SKM-1 treated with dmso at 0.1 percent for 144 hours (cell line): ENCODE results near the gene RFC3.
"Not testable (repeated sequence)": the region's sequence is repeated elsewhere in the genome, so short reads cannot be mapped to it uniquely, and the experiment has no call there.

Experiments
- DNase-seq: peaks from one replicate; lab custom pipeline; 2025; ENCODE audit not compliant: unreplicated experiment; lab: John Stamatoyannopoulos, UW

RFC3 gene

DNA sequence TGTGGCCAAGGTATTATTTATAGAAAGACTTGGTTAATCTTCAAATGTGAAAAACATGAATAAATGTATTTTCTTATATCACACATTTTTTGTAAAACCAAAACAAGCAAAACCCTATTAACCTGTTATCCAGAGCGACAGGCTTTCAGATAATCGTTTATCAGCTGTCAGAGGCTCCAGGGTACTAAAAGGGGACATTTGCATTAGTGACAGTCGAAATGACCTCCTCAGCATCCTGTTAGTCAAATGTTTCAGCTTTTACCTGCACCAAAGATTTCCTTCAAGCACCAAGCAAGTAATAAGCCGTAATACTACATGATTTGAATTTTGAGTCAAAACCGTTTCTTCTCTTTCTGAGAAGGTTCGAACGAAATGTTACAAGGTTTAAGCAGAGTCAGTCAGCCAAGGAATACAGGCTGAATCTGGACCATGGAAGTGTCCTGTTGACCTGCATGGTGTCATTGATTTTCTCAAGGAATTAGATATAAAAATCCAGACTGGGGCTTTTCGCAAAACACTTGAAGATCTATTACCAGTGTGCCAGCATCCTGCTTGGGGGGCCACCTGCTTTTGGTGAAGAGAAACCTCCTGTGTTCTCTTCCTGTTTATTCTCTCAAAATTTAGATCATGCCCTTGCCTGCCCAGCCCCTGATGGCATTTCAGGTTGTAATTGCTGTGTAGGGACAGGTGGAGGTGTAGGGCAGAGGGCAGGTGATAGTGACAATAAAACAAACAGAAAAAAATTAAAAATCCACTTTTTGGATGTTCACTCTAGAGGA lies 11.3 kb upstream of the RFC3 start:
- no peak for DNase-seq

GRCh38 chr13:33812829-33813228 lies 5.1 kb upstream of the RFC3 start:
- not testable (repeated sequence) for DNase-seq

DNA sequence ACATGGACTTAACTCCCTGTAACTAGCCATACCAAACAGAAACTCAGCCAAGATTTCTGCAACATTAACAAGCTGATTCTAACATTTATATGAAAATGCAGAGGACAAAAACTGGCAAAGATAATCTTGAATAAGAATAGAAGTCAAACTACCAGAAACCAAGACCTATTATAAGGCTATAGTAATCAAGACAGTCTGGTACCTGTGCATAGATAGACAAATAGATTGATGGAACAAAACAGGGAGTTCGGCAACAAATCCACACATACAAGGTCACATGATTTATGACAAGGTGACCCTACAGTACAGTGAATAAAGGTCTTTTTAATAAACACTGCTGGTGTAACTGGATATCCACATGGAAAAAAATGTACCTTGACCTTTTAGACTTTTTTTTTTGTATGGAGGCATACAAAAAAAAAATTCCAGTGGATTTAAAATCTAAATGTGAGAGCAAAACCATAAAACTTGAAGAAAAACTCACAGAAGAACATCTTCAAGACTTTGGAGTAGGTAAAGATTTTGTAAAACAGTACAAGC lies 2.9 kb upstream of the RFC3 start:
- no peak for DNase-seq

DNA sequence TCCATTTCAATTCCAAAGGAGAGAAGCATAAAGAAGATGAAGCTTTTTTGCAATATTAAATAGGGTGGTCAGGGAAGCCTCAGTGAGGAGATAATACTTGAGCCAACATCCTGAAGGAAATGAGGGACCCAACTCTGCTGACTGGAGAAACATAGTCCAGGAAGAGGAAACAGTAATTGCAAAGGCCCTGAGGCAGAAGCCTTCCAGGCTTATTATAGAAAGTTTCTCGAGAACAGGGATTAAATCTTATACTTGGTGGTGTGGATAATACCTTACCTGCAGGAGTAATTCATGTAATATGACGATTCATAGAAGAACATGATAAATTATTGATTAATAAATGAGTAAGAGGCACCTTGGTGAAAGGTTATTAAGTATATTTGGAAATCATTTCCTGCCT lies 1.0 kb upstream of the RFC3 start:
- DNase-seq = no peak

DNA sequence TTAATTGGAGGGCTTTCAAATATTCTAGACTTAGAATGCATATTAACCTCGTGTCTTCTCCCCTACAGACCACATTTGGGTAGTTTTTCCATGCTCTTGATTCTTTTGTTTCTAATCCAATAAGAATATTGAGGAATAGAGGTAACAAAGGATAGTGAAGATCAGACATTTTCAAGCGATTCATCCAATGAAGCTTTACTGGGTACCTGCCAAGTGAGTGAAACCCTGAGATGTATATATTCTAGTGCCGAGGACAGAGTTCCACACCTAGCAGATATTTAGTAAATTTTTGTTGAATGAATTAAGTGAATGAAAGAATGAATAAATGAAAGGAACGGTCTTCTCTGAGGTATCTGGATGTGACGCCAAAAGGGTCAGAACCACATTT lies 442 bp upstream of the RFC3 start:
- no peak for DNase-seq

DNA sequence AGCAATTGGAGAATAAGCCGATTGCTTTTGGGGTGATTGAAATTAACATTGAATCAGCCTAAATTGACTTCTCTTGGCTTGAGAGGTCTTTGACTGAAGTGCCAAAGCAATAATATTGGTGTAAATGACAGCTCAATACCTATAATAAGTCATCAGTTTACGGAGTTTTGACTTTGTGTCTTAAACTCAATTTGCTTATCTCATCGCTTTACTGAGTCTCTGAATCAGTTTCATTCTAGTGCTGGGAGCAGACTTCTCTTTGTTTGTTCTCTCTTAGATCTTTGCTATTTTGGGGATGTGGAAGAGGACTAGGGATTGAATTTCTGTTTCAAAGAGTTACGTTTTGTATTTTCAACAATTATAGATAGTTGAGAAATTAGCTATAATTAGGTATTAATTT lies 7.1 kb downstream of the RFC3 start:
- no peak for DNase-seq

GRCh38 chr13:33827139-33827538 lies 9.2 kb downstream of the RFC3 start:
- no peak for DNase-seq

GRCh38 chr13:33828431-33829129 lies 10.6 kb downstream of the RFC3 start:
- no peak for DNase-seq

GRCh38 chr13:33832872-33833271 lies 14.9 kb downstream of the RFC3 start:
- DNase-seq = no peak

- no peak for DNase-seq
Observed at GRCh38 chr13:33838647-33839046, 20.7 kb downstream of the RFC3 start.

DNA sequence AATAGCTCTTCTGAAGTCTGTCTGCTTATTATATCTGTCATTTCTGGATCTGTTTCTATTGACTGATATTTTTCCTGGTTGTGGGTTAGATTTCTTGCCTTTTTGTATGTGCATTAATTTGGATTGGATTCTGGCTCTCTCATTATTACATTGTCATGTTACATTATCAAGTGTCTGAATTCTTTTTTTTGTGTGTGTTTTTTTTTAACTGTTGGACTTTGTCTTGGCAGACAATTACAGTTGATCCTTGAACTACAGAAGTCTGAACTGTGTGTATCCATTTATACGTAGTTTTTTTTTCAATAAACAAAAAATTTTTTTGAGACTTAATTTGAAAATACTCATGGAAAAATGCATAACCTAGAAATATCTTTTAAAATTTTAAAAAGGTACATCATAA lies 22.5 kb downstream of the RFC3 start:
- no peak for DNase-seq

DNA sequence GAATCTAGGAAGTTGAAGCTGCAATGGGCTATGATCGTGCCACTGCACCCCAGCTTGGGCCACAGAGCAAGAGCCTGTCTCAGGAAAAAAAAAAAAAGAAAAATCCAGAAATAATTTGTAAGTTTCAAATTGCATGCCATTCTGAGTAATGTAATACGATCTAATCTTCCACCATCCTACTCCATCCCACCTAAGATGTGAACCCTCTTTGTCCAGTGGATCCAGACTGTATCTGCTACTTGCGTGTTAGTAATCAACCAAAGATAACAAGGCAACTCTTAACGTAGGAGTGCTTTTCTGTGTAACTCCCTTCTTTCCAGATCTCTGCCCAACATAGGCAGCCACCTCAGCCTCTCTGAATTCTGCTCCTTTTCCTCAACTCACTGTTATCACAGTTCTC lies 24.3 kb downstream of the RFC3 start:
- no peak for DNase-seq

DNA sequence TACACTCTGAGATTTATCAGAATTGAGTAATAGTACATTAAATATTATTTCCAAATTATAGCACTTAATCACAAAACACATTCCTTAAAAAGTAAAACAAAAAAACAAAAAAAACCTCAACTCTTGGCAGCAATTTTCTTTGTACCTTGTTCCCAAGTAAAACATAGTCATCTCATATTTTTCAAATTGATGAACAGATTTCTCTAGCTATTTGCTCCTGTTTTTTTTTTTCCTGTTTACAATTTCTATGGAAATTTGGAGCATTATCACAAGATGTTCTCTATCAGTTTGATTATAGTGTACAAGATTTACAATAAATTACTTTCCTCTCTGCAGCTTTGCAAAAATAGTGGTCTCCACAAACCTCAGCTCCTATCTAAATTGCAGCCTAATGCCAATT lies 25.0 kb downstream of the RFC3 start:
- no peak for DNase-seq

DNA sequence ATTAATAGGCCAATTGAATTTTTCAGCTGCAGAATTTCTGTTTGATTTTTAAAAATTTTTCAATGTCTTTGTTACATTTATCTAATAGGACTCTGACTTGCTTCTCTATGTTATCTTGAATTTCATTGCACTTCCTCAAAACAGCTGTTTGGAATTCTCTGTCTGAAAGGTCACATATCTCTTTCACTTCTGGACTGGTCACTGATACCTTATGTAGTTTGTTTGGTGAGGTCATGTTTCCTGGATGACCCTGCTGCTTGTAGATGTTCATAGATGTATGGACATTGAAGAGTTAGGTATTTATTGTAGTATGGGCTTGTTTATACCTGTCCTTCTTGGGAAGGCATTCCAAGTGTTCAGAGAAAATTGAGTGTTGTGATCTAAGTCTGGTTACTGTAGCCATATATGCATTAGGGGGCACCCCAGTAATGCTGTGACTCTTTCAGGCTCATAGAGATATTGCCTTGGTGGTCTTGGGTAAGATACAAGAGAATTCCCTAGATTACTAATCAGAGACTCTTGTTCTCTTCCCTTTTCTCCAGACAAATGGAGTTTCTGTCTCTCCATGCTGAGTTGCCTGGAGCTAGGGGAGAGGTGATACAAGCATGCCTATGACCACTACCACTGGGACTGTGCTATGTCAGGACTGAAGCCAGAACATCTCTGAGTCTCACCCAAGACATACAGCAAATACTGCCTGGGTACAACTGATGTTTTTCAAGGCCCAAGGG lies 27.8 kb downstream of the RFC3 start:
- no peak for DNase-seq

DNA sequence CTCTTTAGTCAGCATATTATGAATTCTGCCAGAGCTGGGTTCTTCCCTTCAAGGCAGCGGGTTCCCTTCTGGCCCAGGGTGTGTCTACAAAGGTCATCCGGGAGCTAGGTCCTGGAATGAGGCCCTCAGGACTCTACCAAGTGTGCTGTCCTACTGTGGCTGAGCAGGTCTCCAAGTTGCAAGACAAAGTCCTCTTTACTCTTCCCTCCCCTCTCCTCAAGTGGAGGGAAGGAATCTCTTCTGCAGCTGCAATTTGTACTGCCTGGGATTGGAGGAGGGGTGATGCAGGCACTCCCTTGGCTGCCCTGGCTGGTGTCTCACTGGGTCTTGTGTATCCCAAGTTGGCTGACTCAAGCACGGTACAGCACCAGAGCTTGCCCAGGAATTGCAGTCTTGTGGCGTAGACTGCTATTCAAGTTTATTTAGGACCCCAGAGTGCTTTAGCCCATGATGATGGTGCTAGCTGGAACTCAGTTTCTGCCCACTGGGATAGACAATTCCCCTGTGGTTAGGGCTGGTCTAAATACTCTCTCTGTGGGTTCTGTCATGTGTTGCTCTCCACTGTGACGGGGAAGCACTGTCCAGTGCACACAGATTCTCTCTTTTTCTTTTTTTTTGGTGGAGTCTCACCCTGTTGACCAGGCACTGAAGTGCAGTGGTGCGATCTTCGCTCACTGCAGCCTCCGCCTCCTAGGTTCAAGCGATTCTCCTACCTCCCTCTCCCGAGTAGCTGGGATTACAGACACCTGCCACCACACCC lies 28.5 kb downstream of the RFC3 start:
- no peak for DNase-seq

GRCh38 chr13:33849211-33849610 lies 31.3 kb downstream of the RFC3 start:
- DNase-seq = no peak

DNA sequence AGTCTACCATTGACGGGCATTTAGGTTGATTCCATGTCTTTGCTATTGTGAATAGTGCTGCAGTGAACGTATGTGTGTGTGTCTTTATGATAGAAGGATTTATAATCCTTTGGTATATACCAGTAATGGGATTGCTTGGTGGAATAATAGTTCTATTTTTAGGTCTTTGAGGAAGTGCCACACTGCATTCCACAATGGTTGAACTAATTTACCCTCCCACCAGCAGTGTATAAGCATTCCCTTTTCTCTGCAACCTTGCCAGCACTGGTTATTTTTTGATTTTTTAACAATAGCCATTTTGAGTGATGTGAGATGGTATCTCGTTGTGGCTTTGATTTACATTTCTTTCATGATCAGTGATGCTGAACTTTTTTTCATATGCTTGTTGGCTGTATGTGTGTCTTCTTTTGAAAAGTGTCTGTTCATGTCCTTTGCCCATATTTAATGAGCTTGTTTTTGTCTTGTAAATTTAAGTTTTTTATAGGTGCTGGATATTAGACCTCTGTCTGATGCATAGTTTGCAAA lies 37.5 kb downstream of the RFC3 start:
- DNase-seq = no peak

GRCh38 chr13:33859691-33860303 lies 41.8 kb downstream of the RFC3 start:
- DNase-seq = no peak

DNA sequence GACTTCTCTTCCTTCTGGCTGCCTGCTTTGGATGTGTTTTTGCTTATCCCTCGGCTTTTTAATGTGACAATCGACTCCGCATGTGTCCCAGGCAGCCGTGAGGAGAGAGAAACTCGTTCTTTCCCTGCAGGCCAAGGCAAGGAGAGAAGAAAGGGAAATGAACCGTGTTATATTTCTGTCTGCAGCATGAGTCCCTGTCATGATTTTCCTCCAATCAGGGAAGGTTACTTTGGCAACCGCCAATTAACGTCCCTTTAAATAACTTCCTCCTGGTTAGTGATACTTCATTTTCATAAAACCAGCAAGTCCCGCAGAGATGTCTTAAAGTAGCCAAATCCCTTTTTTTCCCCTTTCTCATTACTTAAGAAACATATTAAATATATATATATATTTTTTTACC lies 42.6 kb downstream of the RFC3 start:
- DNase-seq = no peak

DNA sequence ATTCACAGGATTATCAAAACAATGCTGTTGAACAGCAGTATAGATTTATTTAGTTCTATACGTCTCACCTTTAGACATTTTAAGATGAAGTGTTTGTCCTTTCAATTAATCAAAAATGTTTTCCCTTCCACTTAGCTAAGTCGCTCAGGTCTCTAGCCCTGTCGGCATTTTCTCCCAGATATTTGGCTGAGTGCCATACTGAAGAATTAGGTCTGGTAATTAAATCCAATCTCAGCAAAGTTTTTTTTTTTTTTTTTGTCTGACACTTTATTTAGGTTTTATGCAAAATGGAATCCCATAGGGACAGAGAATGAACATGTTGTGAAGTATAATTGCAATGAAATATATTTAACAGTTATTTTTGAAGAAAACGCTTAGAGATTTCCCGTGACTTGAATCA lies 44.1 kb downstream of the RFC3 start:
- DNase-seq = no peak
